GM23338 (cell line): ENCODE measurements around the gene MYOM1.

ENCODE experiments used
- CREB1 ChIP-seq: fragments of 250-450 bp; sonication (Bioruptor Pico); IDR thresholded peaks from 2 replicates; pipeline ENCODE4 v1.5.0; 2020; ENCODE audit warnings: low read depth, mild to moderate bottlenecking, moderate library complexity
- CTCF ChIP-seq, 2 experiments: fragments of 200-600 bp in 1 of 2; sonication (generic) in 1 of 2; conservative IDR thresholded peaks; 2 replicates each; pipeline versions ENCODE4 v1.5.1 to v1.6.1; 2016 to 2017; ENCODE audit warnings: antibody characterized with exemption in 2 of 2, low read depth in 2 of 2, mild to moderate bottlenecking in 2 of 2, moderate library complexity in 1 of 2
- ETS1 ChIP-seq: IDR thresholded peaks from 2 replicates; pipeline ENCODE4 v1.6.1; 2016; ENCODE audit warnings: antibody characterized with exemption
- EZH2 ChIP-seq: fragments of 200-600 bp; sonication (generic); IDR thresholded peaks from one replicate; pipeline ENCODE4 v1.8.0; 2017; ENCODE audit warnings: antibody characterized with exemption, mild to moderate bottlenecking, low read depth; ENCODE audit not compliant: unreplicated experiment
- EZH2phosphoT487 ChIP-seq: fragments of 200-600 bp; sonication (generic); IDR thresholded peaks from one replicate; pipeline ENCODE4 v1.8.1; 2018; ENCODE audit warnings: antibody characterized with exemption; ENCODE audit not compliant: unreplicated experiment
- JUNB ChIP-seq: IDR thresholded peaks from one replicate; pipeline ENCODE4 v1.6.1; 2016; ENCODE audit warnings: antibody characterized with exemption; ENCODE audit not compliant: unreplicated experiment
- POLR2AphosphoS5 ChIP-seq: IDR thresholded peaks from 2 replicates; pipeline ENCODE4 v1.6.1; 2016; ENCODE audit warnings: antibody characterized with exemption, low read depth
- REST ChIP-seq: IDR thresholded peaks from one replicate; pipeline ENCODE4 v1.6.1; 2018; ENCODE audit warnings: antibody characterized with exemption; ENCODE audit not compliant: unreplicated experiment
- STAT1 ChIP-seq: IDR thresholded peaks from one replicate; pipeline ENCODE4 v1.6.1; 2016; ENCODE audit warnings: antibody characterized with exemption; ENCODE audit not compliant: unreplicated experiment
- ZNF331 ChIP-seq: fragments of 250-450 bp; sonication (Bioruptor Pico); IDR thresholded peaks from 2 replicates; pipeline ENCODE4 v1.5.0; 2020; ENCODE audit warnings: low read depth, mild to moderate bottlenecking, moderate library complexity

GRCh38 chr18:3110034-3110752 lies 109.6 kb downstream of the MYOM1 start:
- TF ChIP-seq CTCF (conservative IDR thresholded peaks at IDR 0.05; ENCODE audit: low read depth in 2 of 2), result no peak
- no peak for TF ChIP-seq POLR2AphosphoS5
- no peak for TF ChIP-seq REST
- TF ChIP-seq EZH2, result no peak
- TF ChIP-seq EZH2phosphoT487, result no peak
- TF ChIP-seq STAT1, result no peak
- no peak for TF ChIP-seq CREB1
- no peak for TF ChIP-seq ZNF331 (CRISPR knock-in tag)
- TF ChIP-seq JUNB, result no peak
- no peak for TF ChIP-seq ETS1
